Skeletal muscle cell (primary cell): Measurements from ENCODE around the gene SH3RF3.
"Not testable (repeated sequence)": the region's sequence is repeated elsewhere in the genome, so short reads cannot be mapped to it uniquely, and the experiment has no call there.

Experiments
- DNase-seq: peaks from one replicate; pipeline ENCODE4 v3.0.0-alpha.2; 2010; ENCODE audit warnings: low read depth
- H3K4me3 ChIP-seq: 2 replicates; pipeline ENCODE4 v1.5.1; 2011; ENCODE audit warnings: low read depth, mild to moderate bottlenecking, control low read depth, low read length, moderate library complexity

SH3RF3 gene

DNA sequence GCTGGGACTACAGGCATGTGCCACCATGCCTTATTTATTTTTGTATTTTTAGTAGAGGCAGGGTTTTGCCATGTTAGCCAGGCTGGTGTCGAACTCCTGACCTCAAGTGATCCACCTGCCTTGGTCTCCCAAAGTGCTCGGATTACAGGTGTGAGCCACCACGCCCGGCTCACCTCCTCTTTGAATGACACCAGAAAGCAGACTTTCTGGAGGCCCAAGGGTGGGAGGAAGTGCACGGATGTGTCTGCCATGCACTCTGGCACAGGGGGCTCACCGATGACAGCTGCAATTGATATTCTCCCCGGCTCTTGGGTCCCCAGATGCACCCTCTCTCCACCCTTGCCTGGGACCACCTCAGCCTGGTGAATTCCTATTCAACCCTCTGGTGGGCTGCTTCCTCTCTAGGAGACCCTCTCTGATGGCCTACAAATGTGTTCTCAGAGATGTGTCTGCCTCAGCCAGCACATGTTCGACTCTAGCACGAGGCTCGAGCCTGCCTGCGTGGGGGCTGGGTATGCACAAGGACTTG lies 397.5 kb downstream of the SH3RF3 start:
- no peak for DNase-seq
- H3K4me3 ChIP-seq: no peak overlapping the region

DNA sequence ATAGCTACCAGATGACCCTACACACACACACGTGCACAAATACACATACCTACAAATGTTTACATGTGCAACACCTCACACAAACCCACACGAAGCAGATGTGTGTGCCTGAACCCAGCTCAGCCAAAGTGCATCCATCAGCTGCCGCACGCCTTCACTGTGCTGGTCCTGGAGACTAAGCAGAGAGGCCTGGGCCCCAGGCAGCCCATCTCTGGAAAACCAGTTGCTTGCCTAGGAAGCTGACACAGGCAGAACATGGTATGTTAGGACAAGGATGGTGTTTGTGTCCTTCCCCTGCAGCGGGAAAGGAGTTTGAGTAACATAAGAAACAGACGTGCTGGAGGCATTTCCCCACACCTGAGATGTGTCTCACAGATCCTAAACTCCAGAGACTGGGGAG lies 398.1 kb downstream of the SH3RF3 start:
- no peak for DNase-seq
- H3K4me3 ChIP-seq: no peak overlapping the region

DNA sequence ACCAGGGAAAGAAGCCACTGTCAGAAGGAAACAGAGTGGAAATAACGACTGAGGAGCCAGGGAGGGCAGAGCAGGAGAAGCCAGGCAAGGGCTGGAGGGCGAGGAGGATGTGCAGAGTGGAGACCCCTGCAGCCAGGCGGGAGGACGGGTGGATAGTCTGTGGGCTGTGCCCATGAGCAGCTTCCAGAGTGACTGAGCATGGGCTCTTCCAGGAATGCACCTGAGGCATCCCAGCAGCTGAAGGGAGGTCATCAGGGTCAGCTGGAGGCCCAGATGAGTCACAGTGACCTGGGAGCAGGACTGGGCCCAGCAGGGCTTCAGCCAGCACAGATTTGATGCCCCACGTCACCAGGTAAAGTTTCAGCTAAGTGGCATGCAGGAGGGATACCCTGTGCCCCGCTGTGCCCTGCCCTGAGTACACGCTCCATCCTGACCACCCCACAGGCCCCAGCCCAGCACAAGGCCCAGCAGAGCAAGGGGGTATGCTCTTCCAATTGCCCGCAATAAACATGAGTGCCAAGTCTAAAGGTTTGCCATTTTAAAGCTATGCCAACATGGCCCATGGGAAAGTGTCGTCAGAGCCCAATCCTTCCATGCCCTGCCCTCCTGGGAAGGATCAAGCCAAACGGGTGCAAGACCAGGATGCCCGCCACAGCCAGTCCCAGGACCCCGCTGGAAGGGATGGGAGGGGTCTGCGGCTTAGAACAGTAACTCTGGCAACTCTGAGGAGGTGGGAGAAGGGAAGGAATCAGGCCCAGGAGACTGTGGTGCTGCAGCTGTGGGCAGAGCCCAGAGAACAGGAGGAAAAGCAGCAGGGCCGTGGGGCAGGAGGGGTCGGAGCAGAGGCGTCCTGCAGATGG lies 399.1 kb downstream of the SH3RF3 start:
- DNase-seq: no peak
- H3K4me3 ChIP-seq: no peak overlapping the region

DNA sequence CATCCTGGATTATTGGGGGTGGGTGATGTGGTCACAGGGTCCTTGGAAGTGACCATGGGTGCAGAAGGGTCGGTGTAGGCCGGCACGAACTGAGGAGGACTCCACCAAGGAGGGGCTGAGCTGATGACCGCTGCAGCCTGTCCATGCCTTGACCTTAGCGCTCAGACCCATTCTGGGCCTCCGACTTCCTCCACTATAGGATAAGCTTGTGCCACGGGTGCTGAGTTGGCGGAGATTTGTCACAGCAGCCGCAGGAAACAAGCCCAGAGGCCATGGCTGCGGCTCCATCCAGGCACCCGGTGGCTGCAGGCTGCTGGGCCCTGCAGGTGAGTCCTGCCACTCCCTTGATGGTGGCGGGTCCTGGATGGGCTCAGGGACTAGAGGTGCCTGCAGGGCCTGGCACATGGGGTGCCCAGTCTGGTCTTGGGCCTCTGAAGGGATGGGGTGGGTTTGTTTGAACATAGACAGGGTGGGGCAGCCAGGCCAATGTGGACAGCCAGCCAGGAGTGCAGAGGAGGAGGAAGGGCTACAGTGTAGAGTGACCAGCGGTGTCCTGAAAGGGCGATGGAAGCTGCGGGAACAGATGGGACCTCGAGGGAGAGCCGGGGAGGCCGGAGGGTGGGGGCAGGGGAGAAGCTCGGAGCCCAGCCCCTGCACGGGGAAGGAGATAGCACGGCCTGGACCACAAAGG lies 400.0 kb downstream of the SH3RF3 start:
- DNase-seq: no peak
- no peak overlapping the region for H3K4me3 ChIP-seq

DNA sequence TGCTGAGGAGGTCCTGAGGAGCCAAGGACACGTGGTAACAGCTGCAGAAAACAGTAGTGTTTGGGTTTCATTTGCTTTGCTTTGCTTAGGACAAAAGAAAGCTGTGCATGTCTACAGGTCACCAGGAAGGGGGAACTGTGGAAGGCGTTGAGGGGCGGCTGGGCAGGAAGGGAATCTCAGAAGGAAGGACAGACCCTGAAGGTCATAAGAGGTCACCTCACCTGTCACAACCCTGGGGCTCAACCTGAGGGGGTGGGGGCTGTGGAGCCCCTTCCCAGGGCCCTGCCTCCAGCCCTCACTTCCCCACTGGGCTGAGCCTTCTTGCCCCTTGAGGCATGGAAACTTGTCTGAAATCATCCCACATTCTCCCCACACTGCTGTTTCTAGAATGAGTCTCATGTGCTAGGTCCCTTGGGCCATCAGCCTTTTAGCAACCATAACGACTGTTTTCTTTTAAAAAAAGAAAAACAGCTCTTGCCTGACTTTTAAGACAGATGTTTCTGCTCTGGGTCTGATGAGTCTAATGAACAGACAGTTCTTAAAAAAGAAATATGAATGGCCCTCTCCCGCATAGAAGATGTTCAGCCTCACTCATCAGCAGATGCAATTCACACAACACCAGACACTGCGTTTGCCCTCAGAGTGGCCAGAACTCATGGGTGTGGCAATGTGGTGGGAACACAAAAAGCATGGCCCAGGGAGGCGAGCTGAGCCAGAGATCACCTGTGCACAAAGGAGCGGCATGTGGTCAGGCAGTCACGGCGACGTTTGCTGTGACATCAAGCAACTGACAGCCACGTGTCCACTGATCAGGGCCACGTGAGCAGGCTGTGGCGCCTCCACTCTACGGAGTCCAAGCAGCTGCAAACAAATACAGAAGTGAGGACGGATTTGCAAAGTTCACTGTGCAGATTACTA lies 400.8 kb downstream of the SH3RF3 start:
- DNase-seq: no peak
- no peak overlapping the region for H3K4me3 ChIP-seq

DNA sequence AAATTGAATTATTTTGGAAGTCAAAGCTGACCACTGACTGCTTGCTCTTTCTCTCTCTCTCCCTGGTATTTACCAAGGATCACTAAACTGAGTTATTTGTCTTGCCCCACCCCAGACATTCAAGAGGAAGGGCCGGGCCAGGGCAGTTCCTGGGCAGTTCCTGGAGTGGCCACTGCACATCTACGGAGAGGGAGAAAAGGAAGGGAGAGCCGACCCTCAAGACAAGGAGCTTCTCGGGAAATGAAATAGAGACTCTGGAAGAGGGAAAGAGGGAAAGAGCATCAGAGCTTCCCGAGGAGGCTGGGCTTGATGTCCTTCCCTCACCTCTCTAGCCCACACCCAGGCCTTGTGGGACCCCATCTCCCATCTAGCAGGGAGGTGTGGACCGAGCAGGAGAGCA lies 401.7 kb downstream of the SH3RF3 start:
- no peak for DNase-seq
- no peak overlapping the region for H3K4me3 ChIP-seq

DNA sequence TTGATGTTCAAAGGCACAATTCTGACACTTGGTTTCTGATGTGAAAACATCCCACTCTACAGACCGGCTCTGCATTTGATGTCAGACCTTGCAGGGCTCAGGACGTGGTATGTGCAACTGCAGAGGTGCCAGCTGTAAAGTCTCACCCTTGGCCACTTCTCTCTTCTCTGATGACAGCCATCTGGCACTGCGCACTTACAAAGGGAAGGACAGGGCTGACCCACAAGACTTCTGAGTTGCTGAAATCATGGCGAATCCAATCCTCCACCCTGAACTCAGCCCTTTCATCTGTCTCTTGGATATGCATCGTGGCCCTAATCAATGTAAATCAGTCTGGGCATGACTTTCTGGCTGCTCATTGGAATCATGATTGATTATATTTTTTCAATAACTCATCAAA lies 402.2 kb downstream of the SH3RF3 start:
- no peak overlapping the region for H3K4me3 ChIP-seq
- no peak for DNase-seq

DNA sequence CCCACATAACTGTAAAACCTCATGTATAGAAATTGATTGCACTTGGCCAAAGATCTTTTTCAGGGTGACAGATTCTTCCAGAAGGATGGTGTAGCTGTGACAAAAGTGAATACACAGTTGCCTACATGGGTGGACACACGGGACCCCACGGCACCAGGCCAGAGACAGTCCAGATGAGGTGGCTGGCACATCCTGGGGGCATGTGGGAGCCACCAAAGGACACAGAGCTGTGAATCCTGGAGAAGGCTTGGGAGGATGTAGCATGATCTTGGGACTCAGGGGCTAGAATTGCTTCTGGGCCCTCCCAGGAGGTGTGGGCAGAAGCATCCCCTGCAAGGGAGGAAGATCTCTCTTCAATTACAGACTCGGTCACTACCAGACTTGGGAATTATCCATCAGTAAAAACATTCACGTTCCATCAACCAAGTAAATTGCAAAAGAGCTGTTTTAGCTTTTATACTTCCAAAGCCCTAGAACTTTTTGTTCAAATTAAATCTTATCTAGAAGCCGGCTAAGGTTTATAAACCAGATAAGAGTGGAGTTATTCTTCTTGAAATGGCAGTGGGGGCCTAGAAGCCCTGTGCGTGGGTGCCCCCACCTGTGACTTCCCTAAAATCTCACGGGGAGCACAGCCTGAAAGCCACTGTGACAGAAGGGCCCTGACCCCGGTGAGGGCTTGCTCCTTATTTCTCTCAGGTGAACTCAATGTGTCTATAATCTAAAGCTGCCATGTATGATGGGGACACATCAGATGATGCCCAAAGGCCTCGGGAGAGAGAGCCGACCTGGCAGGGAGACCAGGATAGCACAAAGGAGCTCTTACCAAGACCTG lies 403.1 kb downstream of the SH3RF3 start:
- no peak for DNase-seq
- no peak overlapping the region for H3K4me3 ChIP-seq

DNA sequence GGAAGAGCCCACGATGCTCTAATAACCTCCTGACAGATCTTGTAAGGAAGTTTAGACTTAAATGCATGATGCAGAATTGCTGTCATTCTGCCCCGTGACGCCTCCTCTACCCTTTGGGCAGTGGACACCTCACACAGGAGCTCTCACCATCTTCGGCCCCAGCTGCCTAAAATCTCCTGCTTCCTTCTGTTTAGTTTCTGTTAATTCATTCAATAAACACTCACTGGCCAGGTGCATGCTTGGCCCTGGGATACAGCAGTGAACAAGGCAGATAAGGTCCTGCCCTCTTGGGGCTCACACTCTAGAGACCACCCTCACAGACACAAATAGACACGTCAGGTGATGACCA lies 403.7 kb downstream of the SH3RF3 start:
- DNase-seq: no peak
- H3K4me3 ChIP-seq: no peak overlapping the region

DNA sequence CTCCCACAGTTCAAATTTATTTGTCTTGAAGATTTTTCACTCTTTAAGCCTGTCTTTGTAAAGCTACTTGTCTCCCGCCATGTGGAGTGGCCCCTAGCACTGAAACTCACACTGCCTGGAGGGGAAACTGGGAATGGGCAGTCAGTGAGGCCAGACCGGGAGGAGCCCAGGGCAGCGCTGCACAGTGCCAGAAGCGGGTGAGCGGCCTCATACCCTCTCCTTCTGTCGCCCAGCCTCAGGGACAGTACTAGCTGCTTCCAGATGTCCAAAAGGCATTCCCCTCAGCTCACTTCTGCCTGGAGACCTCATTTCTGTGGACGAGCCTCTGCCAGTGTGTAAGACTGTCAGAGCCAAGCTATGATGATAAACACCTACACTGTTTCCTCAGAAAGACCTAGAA lies 404.8 kb downstream of the SH3RF3 start:
- H3K4me3 ChIP-seq: no peak overlapping the region
- no peak for DNase-seq

DNA sequence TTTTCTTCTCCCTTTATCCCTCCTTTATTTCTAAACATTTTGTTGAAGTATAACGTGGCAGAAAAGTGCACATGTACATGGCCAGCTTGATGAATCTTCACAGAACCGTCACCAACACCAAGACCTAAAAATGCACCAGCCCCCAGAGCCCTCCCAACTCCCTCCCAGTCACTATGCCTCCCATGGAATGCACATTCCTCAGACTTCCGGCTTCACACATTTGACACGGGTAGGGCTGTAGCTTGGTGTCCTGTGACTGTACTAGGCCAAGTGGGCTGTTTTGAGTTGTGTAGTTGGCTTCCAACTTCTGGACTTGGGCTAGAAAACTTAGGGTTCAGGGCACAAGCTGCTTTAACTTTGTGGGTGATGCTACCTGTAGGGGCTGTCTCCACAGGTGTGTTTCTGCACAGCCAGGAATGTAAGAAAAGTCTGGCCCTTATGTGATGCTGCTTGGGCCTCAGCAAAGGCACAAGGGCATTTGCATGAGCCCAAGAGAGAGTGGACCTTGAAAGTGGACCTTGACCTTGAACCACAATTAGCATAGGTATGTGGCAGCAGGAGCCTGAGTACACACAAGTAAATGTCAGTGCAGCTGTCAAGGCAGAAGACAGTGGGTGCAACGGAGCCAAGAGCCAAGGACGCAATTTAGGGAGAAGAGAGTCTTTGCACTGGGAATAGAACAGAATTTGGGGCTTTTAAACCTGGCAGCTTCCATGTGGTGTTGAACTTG lies 406.4 kb downstream of the SH3RF3 start:
- no peak for DNase-seq
- no peak overlapping the region for H3K4me3 ChIP-seq

DNA sequence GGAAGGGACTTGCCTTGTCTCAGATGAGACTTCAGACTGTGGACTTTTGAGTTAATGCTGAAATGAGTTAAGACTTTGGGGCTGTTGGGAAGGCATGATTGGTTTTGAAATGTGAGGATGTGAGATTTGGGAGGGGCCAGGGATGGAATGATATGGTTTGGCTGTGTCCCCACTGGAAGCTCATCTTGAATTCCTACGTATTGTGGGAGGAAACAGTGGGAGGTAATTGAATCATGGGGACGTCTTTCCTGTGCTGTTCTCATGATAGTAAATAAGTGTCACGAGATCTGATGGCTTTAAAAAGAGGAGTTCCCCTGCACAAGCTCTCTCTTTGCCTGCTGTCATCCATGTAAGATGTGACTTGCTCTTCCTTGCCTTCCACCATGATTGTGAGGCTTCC lies 407.6 kb downstream of the SH3RF3 start:
- DNase-seq, H3K4me3 ChIP-seq: not testable (repeated sequence)

DNA sequence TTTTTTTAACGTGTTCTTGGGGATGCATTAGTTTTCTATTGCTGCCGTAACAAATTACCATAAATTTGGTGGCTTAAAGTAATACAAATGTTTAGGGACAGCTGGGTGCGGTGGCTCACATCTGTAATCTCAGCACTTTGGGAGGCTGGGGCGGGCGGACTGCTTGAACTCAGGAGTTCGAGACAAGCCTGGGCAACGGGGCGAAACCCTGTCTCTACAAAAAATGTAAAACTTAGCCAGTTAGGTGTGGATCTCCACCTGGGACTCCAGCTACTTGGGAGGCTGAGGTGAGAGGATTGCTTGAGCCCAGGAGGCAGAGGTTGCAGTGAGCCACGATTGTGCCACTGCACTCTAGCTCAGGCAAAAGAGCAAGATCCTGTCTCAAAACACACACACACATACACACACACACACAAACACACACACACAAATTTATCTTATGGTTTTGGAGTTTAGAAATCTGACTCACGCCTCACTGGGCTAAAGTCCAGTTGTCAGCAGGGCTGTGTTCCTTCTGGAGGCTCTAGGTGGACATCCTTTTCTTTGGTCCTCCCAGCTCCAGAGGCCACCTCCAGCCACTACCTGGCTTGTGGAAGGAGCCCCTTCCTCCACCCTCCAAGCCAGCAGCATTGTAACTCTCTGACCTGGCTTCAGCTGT lies 408.7 kb downstream of the SH3RF3 start:
- no peak for DNase-seq
- H3K4me3 ChIP-seq: no peak overlapping the region

DNA sequence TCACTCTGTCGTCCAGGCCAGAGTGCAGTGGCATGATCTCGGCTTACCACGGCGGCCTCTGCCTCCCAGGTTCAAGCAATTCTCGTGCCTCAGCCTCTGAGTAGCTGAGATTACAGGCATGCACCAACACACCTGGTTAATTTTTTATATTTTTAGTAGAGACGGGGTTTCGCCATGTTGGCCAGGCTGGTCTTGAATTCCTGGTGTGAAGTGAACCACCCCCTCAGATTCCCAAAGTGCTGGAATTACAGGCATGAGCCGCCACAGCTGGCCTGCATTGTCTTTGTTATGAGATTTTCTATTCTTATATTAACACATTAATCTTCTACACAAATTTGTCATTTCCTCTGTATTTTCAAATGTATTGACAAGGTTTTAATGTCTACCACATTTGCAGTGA lies 409.5 kb downstream of the SH3RF3 start:
- DNase-seq: no peak
- H3K4me3 ChIP-seq: no peak overlapping the region

DNA sequence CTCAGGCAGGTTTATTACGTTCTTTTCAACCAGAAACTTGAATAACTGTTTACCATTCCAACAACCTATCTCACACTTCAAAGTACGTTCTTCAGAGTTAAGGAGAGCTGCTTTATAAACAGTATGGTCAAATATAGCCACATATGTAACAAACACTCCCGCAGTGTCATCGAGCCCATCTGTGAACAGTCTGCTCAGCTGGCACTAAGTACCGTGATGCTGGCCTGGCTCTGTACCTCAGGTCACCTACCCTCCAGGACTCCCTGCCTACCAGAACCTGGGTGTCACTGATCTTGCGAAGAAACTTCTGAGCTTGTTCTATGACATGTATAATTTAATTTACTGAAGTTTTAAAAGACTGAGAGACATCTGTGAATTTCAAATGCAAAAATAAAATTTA lies 413.4 kb downstream of the SH3RF3 start:
- no peak for DNase-seq
- no peak overlapping the region for H3K4me3 ChIP-seq

DNA sequence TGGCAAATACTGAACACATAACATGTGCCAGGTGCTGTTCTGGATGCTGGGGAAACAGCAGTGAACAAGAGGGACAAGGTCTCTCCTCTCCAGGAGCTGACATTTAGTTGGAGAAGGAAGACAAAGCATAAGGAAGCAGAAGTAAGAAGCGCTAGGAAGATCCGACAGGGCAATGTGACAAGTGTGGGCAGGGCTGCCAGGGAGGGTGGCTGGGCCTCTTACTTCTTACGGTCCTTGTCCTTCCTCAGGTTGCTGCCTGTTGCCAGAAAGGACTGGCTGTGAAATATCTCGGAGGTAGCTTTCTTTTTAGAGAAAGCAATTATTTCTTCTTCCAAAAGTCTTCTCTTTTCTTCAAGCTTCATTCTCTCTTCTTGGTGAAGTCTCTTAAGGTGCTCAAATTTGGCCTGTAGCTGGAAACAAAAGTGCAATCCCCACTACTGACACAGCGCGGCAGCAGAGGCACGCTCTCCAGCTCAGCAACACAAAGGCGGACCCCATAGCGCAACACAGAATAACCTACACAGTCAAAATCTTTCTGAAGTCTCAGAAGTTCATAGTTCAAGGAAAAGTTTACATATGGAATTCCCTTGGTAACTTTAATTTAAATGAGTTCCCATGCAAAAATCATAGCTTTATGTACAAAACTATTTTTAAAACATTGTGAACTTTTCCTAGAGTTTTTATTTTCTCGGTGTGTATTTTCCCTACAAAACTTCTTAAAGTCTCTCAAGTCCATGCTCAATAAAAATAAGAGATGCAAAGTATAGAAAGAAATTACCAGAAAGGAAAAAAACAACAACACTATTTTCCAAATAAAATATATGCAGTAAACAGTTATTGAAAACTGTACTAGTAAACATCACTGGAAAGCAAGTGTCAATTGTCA lies 417.1 kb downstream of the SH3RF3 start:
- H3K4me3 ChIP-seq: no peak overlapping the region
- no peak for DNase-seq

DNA sequence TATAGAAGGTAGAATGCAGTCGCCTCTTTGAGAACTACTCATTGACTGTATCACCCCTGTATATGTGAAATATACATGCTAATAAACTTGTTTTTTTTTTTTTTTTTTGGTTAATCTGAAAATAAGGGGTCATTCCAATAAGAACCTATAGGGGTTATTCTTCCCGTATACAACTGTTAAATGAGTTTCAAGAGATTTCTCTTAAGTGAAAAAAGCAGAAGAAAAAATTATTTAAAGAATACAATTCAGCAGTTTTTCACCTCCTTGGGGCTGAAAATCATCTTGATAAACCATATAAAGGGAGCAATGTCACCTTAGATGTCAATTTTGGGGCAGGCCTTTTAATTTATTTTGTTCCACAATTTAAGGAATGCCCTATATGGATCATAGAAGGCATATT lies 418.3 kb downstream of the SH3RF3 start:
- no peak overlapping the region for H3K4me3 ChIP-seq
- no peak for DNase-seq
